T follicular helper cell (primary cell): ENCODE measurements around the gene FDXACB1.
"Not testable (repeated sequence)": the region's sequence is repeated elsewhere in the genome, so short reads cannot be mapped to it uniquely, and the experiment has no call there.

ENCODE experiments used
- DNase-seq: peaks from one replicate; pipeline ENCODE4 v3.0.0-alpha.2; 2020; ENCODE audit warnings: low read depth

FDXACB1 gene

GRCh38 chr11:111908639-111909305, 29.8 kb upstream of the FDXACB1 start:
- DNase-seq: no peak

GRCh38 chr11:111906680-111907079, 27.7 kb upstream of the FDXACB1 start:
- no peak for DNase-seq

GRCh38 chr11:111905411-111905810, 26.4 kb upstream of the FDXACB1 start:
- DNase-seq: no peak

- DNase-seq: no peak
These were observed 7.9 kb upstream of the FDXACB1 start for GRCh38 chr11:111886844-111887243.

GRCh38 chr11:111886032-111886431, 7.1 kb upstream of the FDXACB1 start:
- no peak for DNase-seq

GRCh38 chr11:111885053-111885452, 6.1 kb upstream of the FDXACB1 start:
- not testable (repeated sequence) for DNase-seq

GRCh38 chr11:111882202-111882601, 3.2 kb upstream of the FDXACB1 start:
- DNase-seq: no peak

GRCh38 chr11:111879637-111879960, 634 bp upstream of the FDXACB1 start:
- no peak for DNase-seq

- no peak for DNase-seq
These were observed 548 bp downstream of the FDXACB1 start for GRCh38 chr11:111878385-111878848.

- DNase-seq: no peak
These were observed 7.2 kb downstream of the FDXACB1 start for GRCh38 chr11:111871693-111872161.

GRCh38 chr11:111870886-111871692, 7.9 kb downstream of the FDXACB1 start, which contains the start of gene ALG9:
ALG9 (minus strand) TSS chr11:111871581; CDS start chr11:111871482, 99 bp downstream.
- peak; percentile 86 for DNase-seq

GRCh38 chr11:111870522-111870885, 8.5 kb downstream of the FDXACB1 start:
- no peak for DNase-seq

- no peak for DNase-seq
These were observed 8.9 kb downstream of the FDXACB1 start for GRCh38 chr11:111870113-111870512.

- DNase-seq: no peak
These were observed 18.7 kb downstream of the FDXACB1 start for GRCh38 chr11:111860257-111860656.

GRCh38 chr11:111855506-111855905, 23.5 kb downstream of the FDXACB1 start:
- no peak for DNase-seq

- no peak for DNase-seq
These were observed 26.9 kb downstream of the FDXACB1 start for GRCh38 chr11:111852103-111852502.

GRCh38 chr11:111851636-111852035, 27.3 kb downstream of the FDXACB1 start:
- DNase-seq: no peak

GRCh38 chr11:111851067-111851466, 27.9 kb downstream of the FDXACB1 start:
- DNase-seq: no peak

- DNase-seq: no peak
These were observed 29.3 kb downstream of the FDXACB1 start for GRCh38 chr11:111849631-111850030.

- no peak for DNase-seq
These were observed 32.3 kb downstream of the FDXACB1 start for GRCh38 chr11:111846636-111847035.

- DNase-seq: no peak
These were observed 32.9 kb downstream of the FDXACB1 start for GRCh38 chr11:111846063-111846462.

GRCh38 chr11:111845276-111846028, 33.5 kb downstream of the FDXACB1 start:
- DNase-seq: no peak

- no peak for DNase-seq
These were observed 35.3 kb downstream of the FDXACB1 start for GRCh38 chr11:111843661-111844060.
